H9 (cell line): ENCODE measurements around the gene ERC1. TPM values are rescaled to one million over a fixed set of nuclear protein-coding genes. Genes with fewer than 3 reads are reported as not detected.

Experiments used
- DNase-seq: peaks from one replicate; pipeline ENCODE4 v3.0.0-alpha.2; 2017
- H2AFZ ChIP-seq: one replicate; pipeline ENCODE4 v1.6.1; 2013; ENCODE audit warnings: mild to moderate bottlenecking, low read length, control low read depth, moderate library complexity
- H2AK5ac ChIP-seq: 2 replicates; pipeline ENCODE4 v1.6.1; 2013; ENCODE audit warnings: low read length, control low read depth, mixed read lengths; ENCODE audit not compliant: insufficient read length
- H2BK120ac ChIP-seq: one replicate; pipeline ENCODE4 v1.6.1; 2013; ENCODE audit warnings: low read depth, mild to moderate bottlenecking, low read length, control low read depth, inconsistent platforms; ENCODE audit not compliant: poor library complexity, severe bottlenecking
- H2BK12ac ChIP-seq: 2 replicates; pipeline ENCODE4 v1.6.1; 2013; ENCODE audit warnings: low read length, control low read depth, mixed read lengths, low read depth; ENCODE audit not compliant: insufficient read length
- H2BK15ac ChIP-seq: 2 replicates; pipeline ENCODE4 v1.6.1; 2013; ENCODE audit warnings: low read depth, low read length, control low read depth
- H2BK20ac ChIP-seq: one replicate; pipeline ENCODE4 v1.6.1; 2013; ENCODE audit warnings: low read depth, mild to moderate bottlenecking, low read length, control low read depth, inconsistent platforms; ENCODE audit not compliant: poor library complexity, severe bottlenecking
- H2BK5ac ChIP-seq: 2 replicates; pipeline ENCODE4 v1.6.1; 2013; ENCODE audit warnings: low read length, control low read depth, mixed read lengths; ENCODE audit not compliant: insufficient read length
- H3K14ac ChIP-seq: 2 replicates; pipeline ENCODE4 v1.6.1; 2013; ENCODE audit warnings: low read length, control low read depth; ENCODE audit not compliant: insufficient read depth
- H3K18ac ChIP-seq: 2 replicates; pipeline ENCODE4 v1.6.1; 2013; ENCODE audit warnings: low read depth, mild to moderate bottlenecking, mixed read lengths, low read length, control low read depth; ENCODE audit not compliant: insufficient read length
- H3K23ac ChIP-seq: 2 replicates; pipeline ENCODE4 v1.6.1; 2013; ENCODE audit warnings: low read length, control low read depth, mixed read lengths, low read depth; ENCODE audit not compliant: insufficient read length
- H3K23me2 ChIP-seq: 2 replicates; pipeline ENCODE4 v1.6.1; 2013; ENCODE audit warnings: low read depth, mild to moderate bottlenecking, mixed read lengths, low read length, control low read depth; ENCODE audit not compliant: insufficient read length, poor library complexity, severe bottlenecking
- H3K27ac ChIP-seq: 2 replicates; pipeline ENCODE4 v1.5.1; 2013; ENCODE audit warnings: low read length, control low read depth, mixed read lengths, low read depth; ENCODE audit not compliant: insufficient read length
- H3K27me3 ChIP-seq: 2 replicates; pipeline ENCODE4 v1.6.1; 2013; ENCODE audit warnings: low read length, control low read depth, inconsistent platforms; ENCODE audit not compliant: insufficient read depth
- H3K4ac ChIP-seq: 2 replicates; pipeline ENCODE4 v1.6.1; 2013; ENCODE audit warnings: low read depth, mild to moderate bottlenecking, control low read depth, inconsistent platforms, low read length, moderate library complexity
- H3K4me1 ChIP-seq: 2 replicates; pipeline ENCODE4 v1.6.1; 2013; ENCODE audit warnings: low read length, control low read depth, inconsistent platforms; ENCODE audit not compliant: insufficient read depth
- H3K4me2 ChIP-seq: 2 replicates; pipeline ENCODE4 v1.6.1; 2013; ENCODE audit warnings: low read length, control low read depth, mixed read lengths; ENCODE audit not compliant: insufficient read length, insufficient read depth
- H3K56ac ChIP-seq: 2 replicates; pipeline ENCODE4 v1.6.1; 2013; ENCODE audit warnings: low read depth, mild to moderate bottlenecking, mixed read lengths, low read length, control low read depth; ENCODE audit not compliant: insufficient read length
- H3K79me1 ChIP-seq: 2 replicates; pipeline ENCODE4 v1.6.1; 2013; ENCODE audit warnings: low read depth, mild to moderate bottlenecking, moderate library complexity, low read length, control low read depth, inconsistent platforms; ENCODE audit not compliant: insufficient read depth, poor library complexity, severe bottlenecking
- H3K79me2 ChIP-seq: 2 replicates; pipeline ENCODE4 v1.6.1; 2013; ENCODE audit warnings: low read length, control low read depth, inconsistent platforms; ENCODE audit not compliant: insufficient read depth
- H3K9ac ChIP-seq: 2 replicates; pipeline ENCODE4 v1.6.1; 2013; ENCODE audit warnings: low read length, control low read depth, mixed read lengths; ENCODE audit not compliant: insufficient read length; ENCODE audit errors: extremely low read depth
- H3K9me3 ChIP-seq: one replicate; pipeline ENCODE4 v1.6.1; 2013; ENCODE audit warnings: low read depth, low read length, inconsistent platforms; ENCODE audit not compliant: control insufficient read depth
- H3T11ph ChIP-seq: one replicate; pipeline ENCODE4 v1.6.1; 2013; ENCODE audit warnings: mild to moderate bottlenecking, low read length, control low read depth, inconsistent platforms
- H4K20me1 ChIP-seq: one replicate; pipeline ENCODE4 v1.6.1; 2013; ENCODE audit not compliant: control insufficient read depth, insufficient read length, insufficient read depth
- H4K5ac ChIP-seq: 2 replicates; pipeline ENCODE4 v1.6.1; 2013; ENCODE audit warnings: low read depth, mild to moderate bottlenecking, mixed read lengths, low read length, control low read depth; ENCODE audit not compliant: insufficient read length
- H4K8ac ChIP-seq: replicated peaks from 2 replicates; pipeline ENCODE4 v1.6.1; 2013; ENCODE audit warnings: low read length, control low read depth, mixed read lengths, low read depth; ENCODE audit not compliant: insufficient read length
- H4K91ac ChIP-seq: 2 replicates; pipeline ENCODE4 v1.6.1; 2013; ENCODE audit warnings: low read depth, mild to moderate bottlenecking, moderate library complexity, mixed read lengths, low read length, control low read depth; ENCODE audit not compliant: insufficient read length
- H3K27ac Mint-ChIP-seq, 3 experiments: 2 replicates in 2 of 3; 3 replicates in 1 of 3; pipeline ENCODE4 v1.8.0; 2020 to 2021; ENCODE audit warnings: mixed read lengths in 3 of 3, mild to moderate bottlenecking in 1 of 3, moderate library complexity in 1 of 3
- H3K27me3 Mint-ChIP-seq: 2 replicates; pipeline ENCODE4 v1.8.0; 2021; ENCODE audit warnings: low read depth, mild to moderate bottlenecking, moderate library complexity, mixed read lengths
- H3K36me3 Mint-ChIP-seq, 3 experiments: 2 replicates in 2 of 3; 3 replicates in 1 of 3; pipeline ENCODE4 v1.8.0; 2020 to 2021; ENCODE audit warnings: low read depth in 3 of 3, mixed read lengths in 3 of 3; ENCODE audit not compliant: insufficient read depth in 1 of 3
- H3K4me1 Mint-ChIP-seq, 2 experiments: 2 replicates each; pipeline ENCODE4 v1.8.0; 2020; ENCODE audit warnings: mixed read lengths in 2 of 2
- H3K4me3 Mint-ChIP-seq, 2 experiments: 2 replicates in 1 of 2; 3 replicates in 1 of 2; pipeline ENCODE4 v1.8.0; 2020 to 2021; ENCODE audit warnings: mild to moderate bottlenecking in 2 of 2, mixed read lengths in 2 of 2, moderate library complexity in 1 of 2
- H3K9me3 Mint-ChIP-seq, 2 experiments: 2 replicates in 1 of 2; 3 replicates in 1 of 2; pipeline ENCODE4 v1.8.0; 2020; ENCODE audit warnings: mild to moderate bottlenecking in 2 of 2, mixed read lengths in 2 of 2, moderate library complexity in 1 of 2
- CTCF ChIP-seq: fragments of 200-600 bp; sonication (generic); conservative IDR thresholded peaks from 3 replicates; pipeline ENCODE4 v1.8.0; 2021; ENCODE audit warnings: antibody characterized with exemption, mild to moderate bottlenecking
- WGBS: extraction: QIAGEN DNeasy Blood & Tissue Kit; methylation state at CpG from one replicate; pipeline ENCODE4 v1.1.7; 2013; ENCODE audit warnings: missing lambda C conversion rate, low lambda C conversion rate, mixed read lengths; ENCODE audit not compliant: insufficient read length; ENCODE audit errors: extremely low coverage; 5-methylcytosine and 5-hydroxymethylcytosine counted together
- total RNA-seq: library from RNA; stranded (reverse); gene quantifications from 2 replicates; pipeline ENCODE4 v1.2.1, GENCODE V29; 2021

The ERC1 gene
- total RNA-seq, 1 experiment from 2014 or later = 51.2 TPM

- H2AK5ac ChIP-seq = no peak overlapping the region
- H2BK15ac ChIP-seq = 0 out of 2 replicates have a peak overlapping the region, but pooled peaks have one; percentile 68
- WGBS = no CpG with 5 or more reads among the region's 1 CpG
- no peak overlapping the region for H4K8ac ChIP-seq
- no peak overlapping the region for H3K9ac ChIP-seq
- H2BK20ac ChIP-seq = no peak overlapping the region
- H2BK5ac ChIP-seq = no peak overlapping the region
- H3K56ac ChIP-seq = no peak overlapping the region
- no peaks in the 10 kb centered on the region for H3K79me2 ChIP-seq
- H3K79me1 ChIP-seq = no peaks in the 10 kb centered on the region
- H3K23ac ChIP-seq = no peak overlapping the region
- H3K27ac Mint-ChIP-seq = no peak overlapping the region; a peak in 1 of 7 replicates
- no peaks in the 10 kb centered on the region for H3K27me3 Mint-ChIP-seq
- no peak overlapping the region for H2BK12ac ChIP-seq
- H3K23me2 ChIP-seq = no peaks in the 10 kb centered on the region
- no peaks in the 10 kb centered on the region for H3K27me3 ChIP-seq
- H3K27ac ChIP-seq = no peak overlapping the region
- H3K4me1 ChIP-seq = no peaks in the 10 kb centered on the region
- H3K4me1 Mint-ChIP-seq = no peaks in the 10 kb centered on the region
- no peak for DNase-seq
- H3K14ac ChIP-seq = no peak overlapping the region
- H2BK120ac ChIP-seq = no peak overlapping the region
- no peak overlapping the region for H2AFZ ChIP-seq
- no peak for TF ChIP-seq CTCF
- H4K5ac ChIP-seq = no peak overlapping the region
- no peaks in the 10 kb centered on the region; a peak in 2 of 7 replicates for H3K36me3 Mint-ChIP-seq
- no peak overlapping the region for H3K4ac ChIP-seq
- no peaks in the 10 kb centered on the region for H4K20me1 ChIP-seq
- no peak overlapping the region for H3K4me3 Mint-ChIP-seq
- H3K4me2 ChIP-seq = no peak overlapping the region
- H3K18ac ChIP-seq = no peak overlapping the region
- H4K91ac ChIP-seq = no peak overlapping the region
- H3K9me3 Mint-ChIP-seq = no peaks in the 10 kb centered on the region; a peak in 1 of 5 replicates
- H3K9me3 ChIP-seq = no peaks in the 10 kb centered on the region
- no peak overlapping the region for H3T11ph ChIP-seq
Observed at GRCh38 chr12:1439201-1439600, 448.2 kb downstream of the ERC1 start.
